Measurements from ENCODE around the gene ZNF518B. TPM values are rescaled to one million over a fixed set of nuclear protein-coding genes. Genes with fewer than 3 reads are reported as not detected.

The ZNF518B gene
- polyA plus RNA-seq, 3 donors = 30.6 to 38.2 (median 30.9) TPM

GRCh38 chr4:10403633-10404445, 53.4 kb downstream of the ZNF518B start:
- peak in 7 of 11 donors; percentile 13 to 39 (median 30) for DNase-seq (ENCODE audit: extremely low read depth in 1 of 11, low read depth in 9 of 11, low spot score in 4 of 11)

DNA sequence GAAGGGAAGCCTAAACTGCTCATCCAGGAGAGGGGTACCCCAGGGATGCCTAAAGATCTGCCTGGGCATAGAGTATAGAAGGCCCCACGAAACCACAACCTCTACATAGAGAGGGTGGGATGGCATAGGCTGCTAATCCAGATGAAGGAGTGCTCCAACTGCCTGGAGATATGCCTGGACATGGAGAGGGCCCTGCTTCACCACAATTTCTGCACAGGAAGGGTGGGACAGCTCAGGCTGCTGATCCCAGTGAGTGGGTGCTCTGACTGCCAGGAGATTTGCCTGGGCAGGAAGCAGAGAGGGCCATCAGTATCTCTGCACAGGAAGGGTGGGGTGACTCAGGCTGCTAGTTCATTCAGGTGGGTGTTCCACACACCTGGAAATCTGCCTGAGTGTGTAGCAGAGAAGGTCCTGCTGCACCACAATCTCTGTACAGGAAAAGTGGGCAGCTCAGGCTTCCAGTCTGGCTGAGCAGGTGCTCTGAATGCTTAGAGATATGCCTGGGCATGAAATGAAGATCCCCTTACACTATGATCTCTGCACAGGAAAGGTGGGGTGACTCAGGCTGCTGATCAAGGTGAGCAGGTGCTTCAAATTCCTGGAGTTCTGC, 61.1 kb downstream of the ZNF518B start:
- DNase-seq (ENCODE audit: extremely low read depth in 1 of 11, low read depth in 9 of 11, low spot score in 4 of 11) = no peak

Other genes with a start within 250 kb of the ZNF518B start
- 1 to 10 TPM in 1 of 3 donors, under 1 TPM in 2; 0.52 to 1.5 (median 0.58) TPM for gene CLNK, start 227.3 kb upstream of the ZNF518B start, polyA plus RNA-seq (ENCODE audit: insufficient read length in 3 of 3)

Data from renal cortex interstitium (tissue), 11 donors.